Fibroblast of skin of left biceps (primary cell): Measurements from ENCODE around the gene DNAH7.
"Not testable (repeated sequence)": the region's sequence is repeated elsewhere in the genome, so short reads cannot be mapped to it uniquely, and the experiment has no call there.

Experiments
- DNase-seq, 2 experiments: peaks; one replicate each; pipeline ENCODE4 v3.0.0-alpha.2; 2013; ENCODE audit warnings: low read depth in 2 of 2

Gene DNAH7

DNA sequence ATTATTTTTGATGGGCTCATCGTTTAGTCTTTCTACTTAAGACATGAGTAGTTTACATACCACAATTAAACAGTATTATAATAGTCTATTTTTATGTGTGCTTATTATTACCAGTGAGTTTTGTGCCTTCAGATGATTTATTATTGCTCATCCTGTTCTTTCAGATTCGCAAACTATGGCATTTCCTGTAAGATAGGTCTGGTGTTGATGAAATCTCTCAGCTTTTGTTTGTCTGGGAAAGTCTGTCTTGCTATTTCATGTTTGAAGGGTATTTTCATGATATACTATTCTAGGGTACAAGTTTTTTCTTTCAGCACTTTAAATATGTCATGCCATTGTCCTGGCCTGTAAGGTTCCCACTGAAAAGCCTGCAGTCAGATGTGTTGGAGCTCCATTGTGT, 101.3 kb downstream of the DNAH7 start:
- no peak for DNase-seq

DNA sequence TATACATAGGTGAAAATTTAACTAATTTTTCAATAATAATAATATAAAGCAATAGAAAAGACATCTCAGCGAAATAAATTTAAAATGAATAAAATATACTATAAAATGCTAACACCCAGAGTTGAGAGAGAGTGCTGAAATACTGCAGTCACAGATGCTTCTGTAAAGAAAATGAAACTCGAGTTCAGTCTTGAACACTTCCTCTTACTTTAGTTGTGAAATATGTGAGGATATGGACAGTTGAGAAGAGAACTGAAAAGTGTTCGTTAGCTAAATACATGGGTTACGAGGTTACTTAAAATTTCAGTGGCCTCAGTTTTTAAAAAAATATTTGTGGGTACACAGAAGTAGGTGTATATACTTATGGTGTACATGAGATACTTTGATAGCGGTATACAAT, 106.8 kb downstream of the DNAH7 start:
- DNase-seq: no peak

DNA sequence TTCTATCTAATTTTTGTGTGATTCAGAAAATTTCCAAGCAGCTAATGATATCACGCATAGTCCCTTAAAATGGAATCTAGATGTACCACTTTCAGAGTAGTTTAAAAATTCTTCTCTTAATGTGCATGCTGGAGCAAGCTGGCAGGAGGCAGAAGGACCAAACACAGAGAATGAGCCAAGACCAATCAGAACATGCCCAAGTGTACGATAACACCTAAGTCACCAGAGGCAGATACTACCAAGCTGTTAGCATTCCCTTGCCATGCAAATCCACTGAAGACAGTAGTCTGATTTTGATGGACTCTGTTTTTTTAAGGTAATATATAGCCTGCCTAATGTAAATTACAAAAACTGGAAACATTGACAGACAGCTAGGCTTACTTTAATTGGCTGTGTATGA, 109.3 kb downstream of the DNAH7 start:
- DNase-seq: no peak

DNA sequence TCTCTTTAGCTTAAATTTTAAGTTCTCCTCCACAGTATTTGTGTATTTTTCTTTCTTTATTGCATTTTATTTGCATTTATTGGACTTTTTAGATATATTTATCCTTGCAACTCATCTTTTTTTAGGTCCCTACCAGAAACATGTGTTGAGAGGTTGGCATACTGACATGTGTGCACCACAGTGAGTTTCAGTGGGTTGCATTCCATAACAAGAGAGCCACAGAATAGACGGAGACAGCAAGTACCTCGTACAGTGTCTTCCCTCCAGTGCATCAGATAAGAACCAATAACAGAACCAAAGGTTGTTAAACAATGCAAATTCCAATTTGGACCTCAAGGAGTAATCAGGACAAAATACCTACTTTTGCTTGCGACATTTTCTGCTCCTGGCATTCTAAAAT, 111.9 kb downstream of the DNAH7 start:
- no peak for DNase-seq

DNA sequence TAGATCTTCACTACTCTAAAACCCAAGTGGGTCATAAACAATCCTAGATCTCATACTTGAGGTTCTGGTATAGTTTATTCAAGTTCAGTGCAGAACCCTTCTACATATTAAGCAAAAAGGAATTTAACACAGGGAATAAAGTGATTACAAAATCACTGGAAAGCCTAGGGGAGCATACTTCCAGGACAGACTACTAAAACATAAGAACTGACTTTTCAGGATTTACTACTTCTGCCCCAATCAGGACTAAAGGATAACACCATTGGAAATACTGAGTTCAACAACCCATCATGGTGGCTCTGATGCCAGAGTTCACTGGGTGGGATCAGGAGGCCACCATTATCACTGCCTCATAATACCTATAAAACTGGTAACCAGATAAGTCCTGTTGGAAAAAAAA, 123.6 kb downstream of the DNAH7 start:
- DNase-seq: no peak

DNA sequence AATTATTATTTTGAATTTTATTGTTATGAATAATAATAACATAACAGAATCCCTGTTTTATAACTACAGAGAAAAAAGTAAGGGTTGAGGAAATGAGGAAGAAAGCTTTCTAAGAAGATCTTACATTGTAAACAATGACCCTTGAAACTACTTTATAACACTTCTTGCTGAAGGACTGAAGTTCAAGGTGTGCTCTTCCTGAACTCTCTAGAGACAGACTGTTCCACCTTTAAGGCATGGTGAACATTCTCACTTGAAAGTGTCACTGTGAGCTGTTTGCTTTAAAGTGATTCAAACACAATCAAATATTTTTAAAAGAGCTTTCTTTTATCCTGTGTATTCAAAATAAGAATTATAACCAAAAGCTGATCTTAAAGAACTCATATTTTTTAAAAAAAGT, 131.5 kb downstream of the DNAH7 start:
- no peak for DNase-seq

DNA sequence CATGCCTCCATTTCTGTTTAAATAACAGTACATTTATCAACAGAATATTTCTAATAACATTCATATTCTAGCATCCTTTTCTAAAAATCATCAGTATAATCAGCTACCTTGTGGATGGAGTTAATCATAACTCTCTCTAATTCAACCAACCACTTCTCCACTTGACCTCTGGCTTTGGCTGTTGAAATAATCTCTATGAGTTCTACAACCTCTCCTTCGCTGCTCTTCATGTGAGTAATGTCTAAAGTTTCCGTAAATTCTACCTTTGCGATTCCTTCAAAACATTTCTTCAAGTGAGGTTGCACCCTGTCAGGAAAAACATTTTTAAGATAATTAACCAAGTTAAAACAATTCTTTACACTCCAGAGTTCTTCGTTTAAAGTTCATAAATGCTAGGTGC, 134.2 kb downstream of the DNAH7 start:
- DNase-seq: no peak

DNA sequence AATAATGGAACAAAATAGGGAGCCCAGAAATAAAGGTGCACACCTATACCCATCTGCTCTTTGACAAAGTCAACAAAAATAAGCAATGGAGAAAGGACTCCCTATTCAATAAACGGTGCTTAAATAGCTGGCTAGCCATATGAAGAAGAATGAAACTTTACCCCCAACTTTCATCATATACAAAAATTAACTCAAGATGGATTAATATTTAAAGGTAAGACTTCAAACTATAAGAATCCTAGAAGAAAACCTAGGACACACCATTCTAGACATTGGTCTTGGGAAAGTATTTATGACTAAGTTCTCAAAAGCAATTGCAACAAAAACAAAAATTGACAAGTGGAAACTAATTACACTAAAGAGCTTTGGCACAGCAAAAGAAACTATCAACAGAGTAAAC, 139.1 kb downstream of the DNAH7 start:
- DNase-seq: no peak

DNA sequence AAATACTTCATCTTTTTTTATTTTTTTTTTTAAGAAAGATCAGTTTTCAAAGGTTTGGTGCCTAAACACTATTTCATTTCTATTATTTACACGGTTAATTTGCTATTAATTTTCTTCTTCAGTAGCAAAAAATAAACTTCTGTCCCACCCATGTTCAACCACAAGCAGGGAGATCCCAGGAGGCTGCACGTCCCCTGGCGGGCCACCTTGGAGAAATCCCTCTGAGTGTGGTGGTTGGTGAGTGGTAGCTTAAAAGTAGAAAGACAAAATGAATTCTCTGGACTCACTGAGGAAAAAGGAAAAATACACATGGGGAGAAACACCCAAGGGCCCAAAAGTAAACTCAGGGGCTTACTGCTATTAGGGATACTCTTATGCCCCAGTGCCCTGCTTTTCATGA, 143.5 kb downstream of the DNAH7 start:
- DNase-seq: no peak

DNA sequence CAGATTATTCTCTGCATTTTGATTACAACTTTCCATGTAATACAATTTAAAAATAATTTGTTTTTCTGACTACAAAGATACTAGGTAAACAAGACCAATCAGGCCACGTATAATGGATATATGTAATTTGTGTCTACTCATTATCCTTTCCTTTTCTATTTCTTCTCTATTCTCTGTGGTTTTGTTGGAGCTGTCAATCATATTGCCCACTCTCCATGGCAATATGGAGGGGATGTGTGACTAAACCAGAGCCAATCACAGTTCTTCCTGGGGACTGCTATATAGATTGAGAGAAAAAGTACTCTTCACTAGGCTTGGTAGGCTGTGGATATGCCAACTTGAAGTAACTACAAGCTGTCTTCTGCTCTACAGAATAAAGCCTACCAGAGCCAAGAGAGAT, 144.7 kb downstream of the DNAH7 start:
- DNase-seq: no peak

DNA sequence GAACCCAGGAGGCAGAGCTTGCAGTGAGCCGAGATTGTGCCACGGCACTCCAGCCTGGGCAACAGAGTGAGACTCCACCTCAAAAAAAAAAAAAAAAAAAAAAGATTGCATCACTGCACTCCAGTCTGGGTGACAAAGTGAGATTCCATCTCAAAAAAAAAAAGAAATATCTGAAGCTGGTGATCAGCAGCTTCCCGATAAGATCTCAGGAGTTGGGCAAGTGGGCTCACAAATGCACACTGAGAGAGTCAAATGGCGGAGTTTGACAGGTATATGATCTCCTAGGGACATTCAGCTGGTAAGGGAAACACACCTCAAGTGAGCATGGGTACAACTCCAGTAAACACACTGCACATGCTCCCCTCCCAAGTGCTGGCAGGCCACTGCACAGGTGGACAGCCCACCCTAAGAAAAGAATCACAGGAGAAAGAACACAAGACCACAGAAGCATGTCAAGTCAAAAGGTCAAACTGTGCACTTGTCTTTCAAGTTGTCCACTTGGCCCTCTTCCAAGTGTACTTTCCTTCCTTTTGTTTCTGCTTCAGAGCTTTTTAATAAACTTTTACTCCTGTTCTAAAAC, 151.5 kb downstream of the DNAH7 start:
- DNase-seq: not testable (repeated sequence)

DNA sequence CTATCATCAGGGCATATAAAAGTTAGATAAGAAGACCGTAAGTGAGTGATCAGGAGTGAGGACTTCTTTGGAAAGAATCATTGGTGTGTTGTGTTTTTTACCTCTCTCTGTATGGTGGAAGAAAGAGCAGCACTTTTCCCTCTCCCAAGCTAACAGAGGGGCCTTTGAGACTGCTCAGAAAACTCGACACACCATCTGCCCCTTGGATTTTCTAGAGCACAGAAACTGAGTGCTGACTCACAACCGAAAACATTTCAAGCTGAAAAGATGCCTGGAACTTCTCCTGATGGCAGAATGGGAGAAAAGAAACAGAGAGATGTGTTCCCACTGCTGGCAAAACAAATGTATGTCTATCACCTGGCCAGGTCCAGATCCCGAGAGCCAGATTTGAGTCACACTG, 156.6 kb downstream of the DNAH7 start:
- DNase-seq: no peak

DNA sequence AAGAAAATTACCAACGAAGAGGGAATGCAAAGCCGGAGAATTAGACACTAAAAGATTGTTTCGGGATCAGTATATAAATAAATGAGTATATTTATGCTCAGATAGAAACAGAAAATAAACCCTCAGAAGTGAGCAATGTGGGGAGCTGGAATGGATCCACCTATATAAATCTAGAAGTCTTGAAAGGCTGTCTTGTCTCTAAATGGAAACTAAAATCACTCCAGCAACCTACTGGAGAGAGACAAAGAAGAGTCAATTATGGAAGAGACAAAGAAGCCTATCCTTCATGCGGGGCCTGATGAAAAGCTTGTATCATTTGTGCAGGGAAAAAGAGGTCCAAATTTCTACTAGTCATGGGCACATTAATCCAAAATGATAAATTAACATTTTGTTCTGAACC, 158.1 kb downstream of the DNAH7 start:
- no peak for DNase-seq

DNA sequence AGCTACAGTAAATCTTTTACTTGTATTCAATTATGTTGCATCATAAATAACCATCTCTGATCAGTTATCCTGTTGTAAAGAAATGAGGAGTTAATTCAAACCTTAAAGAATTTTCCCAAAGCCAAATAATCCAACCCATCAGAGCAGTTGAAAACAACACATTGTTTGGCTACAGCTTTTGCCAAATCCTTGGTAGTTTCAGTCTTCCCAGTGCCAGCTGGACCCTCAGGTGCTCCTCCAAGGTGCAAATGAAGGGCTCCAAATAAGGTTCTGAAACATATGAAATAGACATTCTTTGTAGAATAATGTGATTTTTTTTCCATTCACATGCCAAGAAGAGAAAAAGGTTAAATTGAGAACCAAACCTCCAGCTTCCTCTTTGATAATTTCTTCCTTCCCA, 158.7 kb downstream of the DNAH7 start:
- DNase-seq: no peak

DNA sequence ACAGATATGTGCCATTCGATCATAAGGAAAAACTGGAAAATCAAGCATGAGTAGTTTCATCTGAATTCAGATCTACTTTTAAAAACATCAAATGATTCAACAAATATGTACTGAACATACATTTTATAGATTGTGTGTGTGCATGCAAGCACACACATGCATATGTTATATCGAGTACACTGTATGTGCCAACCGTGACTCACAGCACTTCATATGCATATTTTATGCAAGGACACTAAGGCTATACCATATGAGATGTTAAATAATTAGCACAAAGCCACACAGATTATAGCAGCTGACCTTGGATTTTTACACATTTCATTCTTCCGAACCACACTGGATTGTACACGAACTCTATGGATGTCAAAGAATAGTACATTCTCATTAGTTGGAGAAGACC, 161.2 kb downstream of the DNAH7 start:
- no peak for DNase-seq

DNA sequence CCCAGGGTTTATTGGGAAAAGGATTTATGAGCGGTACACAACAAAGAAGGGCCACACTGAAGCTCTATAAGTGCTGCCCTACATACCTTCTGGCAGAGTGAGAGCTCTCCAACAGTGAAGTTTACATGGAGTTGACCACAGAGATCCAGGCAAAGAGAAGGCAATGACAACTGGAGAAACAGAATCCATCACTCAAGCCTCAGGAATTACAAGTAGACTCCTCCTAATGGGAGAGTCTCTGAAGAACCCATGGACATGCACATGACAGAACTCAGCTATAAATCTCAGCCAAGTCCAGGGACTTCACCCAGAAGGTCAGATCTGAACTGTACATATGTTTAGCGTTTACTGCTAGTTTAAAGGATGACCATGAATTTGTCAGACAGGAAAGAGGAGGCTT, 164.7 kb downstream of the DNAH7 start:
- DNase-seq: no peak

DNA sequence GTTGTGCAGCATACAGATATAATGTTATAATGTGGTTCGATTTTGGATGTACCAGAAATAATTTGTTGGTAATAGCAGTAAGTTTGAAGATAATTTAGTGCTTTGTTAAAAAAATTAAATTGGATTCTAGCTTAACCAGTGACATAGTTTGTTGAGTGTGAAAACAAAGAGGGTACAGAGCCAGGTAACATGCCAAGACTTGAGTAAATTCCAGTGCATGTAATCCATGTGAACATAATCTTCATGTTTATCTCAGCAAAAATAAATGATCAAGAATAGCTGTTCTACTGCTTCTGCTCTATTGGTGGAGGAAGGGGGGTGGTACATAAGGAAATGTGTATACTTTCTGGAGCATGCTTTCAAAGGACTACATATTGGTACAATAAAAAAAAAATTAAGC, 165.8 kb downstream of the DNAH7 start:
- no peak for DNase-seq

DNA sequence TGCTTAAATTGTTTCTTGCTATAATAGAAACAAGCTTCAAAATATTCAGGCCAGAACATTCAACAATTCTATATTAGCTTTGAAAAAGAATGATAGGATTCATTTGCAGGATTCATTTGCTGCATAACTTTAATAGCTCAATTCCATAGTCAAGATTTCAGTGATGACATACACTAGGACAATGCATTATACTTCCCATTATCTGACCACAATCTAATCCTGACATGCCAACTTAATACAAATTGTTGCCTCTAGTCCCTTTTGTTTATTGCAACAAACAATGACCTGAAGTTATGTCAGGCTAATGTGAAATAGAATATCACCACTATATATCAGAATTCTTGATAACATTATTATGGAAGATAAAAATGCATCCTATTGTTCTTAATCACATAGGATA, 169.4 kb downstream of the DNAH7 start:
- DNase-seq: no peak

DNA sequence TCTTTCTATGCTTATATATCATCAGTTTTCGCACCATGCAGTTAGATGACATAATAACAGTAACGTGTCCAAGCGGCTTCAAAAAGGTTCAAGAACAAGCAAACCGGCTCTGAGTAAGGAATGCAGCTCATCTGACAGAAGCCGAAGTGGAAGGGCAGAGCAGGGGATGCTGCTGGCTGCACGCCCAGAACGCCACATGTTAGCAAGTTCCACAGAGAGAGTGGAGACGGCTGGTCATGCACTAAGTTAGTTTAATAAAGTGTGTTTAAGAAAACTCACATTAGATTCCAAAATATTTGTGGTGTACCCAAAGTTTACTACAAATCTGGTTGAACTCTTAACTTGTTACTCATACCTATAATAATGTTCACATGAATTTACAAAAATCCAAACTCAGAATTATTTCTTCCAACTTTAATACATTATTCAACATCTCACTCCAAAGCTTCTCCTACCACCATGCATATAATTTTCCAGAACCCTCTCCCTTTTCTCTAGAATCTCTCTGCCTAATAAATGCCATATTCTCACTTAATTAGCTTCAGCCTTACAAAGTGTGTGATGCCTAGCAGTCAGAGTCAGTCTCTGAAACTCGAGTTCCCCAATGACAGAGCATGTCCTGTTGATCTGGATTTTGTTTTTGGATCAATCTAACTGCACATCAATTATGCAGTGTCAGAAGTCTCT, 170.0 kb downstream of the DNAH7 start:
- DNase-seq: peak; percentile 99

DNA sequence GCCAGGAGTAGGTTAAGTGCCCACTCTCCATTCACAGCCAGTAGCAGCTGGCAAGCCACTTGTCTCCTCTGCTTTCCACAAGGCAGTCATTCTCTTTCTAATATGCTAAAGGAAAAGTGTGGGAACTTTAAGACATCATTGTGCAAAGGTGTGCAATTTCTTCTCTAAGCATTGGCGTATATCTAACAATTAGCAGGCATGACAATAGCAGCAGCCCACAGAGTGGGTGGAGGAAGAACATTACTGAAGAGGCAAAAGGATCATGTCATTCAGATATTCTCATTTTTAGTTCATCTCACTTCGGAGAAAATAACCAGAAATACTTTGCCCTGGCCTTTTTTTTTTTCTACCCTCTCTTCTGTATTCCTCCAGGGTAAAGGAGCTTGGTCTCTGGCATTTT, 177.6 kb downstream of the DNAH7 start:
- no peak for DNase-seq

DNA sequence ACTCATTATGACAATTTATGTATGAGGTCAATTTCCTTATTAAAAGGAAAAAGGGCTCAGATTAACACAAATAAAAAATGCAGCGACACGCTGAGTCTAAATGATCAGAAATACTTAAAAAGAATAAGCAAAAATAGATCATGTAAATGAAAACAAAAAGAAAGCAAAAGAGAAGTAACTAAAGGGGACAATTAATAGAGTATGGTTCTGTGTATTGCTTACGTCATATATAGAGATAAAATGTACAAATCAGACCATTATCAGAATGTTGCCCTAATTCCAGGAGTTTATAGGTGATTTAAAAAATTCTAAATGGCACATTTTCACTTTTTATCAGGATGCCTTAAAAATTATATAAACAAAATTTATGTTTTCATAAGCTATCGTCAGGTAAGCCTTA, 189.5 kb downstream of the DNAH7 start:
- DNase-seq: no peak

DNA sequence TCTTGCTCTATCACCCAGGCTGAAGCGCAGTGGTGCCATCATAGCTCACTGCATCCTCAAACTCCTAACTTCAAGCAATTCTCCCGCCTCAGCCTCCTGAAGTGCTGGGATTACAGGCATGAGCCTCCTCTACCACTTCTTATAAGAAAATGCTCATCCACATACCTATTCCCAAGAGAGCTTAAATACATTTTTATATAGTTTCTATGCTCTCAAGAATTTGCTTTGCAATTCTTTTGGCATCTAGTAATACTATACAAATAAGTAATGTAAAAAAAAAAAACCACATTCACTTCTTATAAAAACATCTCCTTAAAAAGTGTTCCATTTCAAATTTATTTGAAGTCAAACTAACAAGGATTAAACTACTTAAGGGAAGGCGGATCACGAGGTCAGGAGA, 197.3 kb downstream of the DNAH7 start:
- peak; percentile 54 to 70 for DNase-seq

DNA sequence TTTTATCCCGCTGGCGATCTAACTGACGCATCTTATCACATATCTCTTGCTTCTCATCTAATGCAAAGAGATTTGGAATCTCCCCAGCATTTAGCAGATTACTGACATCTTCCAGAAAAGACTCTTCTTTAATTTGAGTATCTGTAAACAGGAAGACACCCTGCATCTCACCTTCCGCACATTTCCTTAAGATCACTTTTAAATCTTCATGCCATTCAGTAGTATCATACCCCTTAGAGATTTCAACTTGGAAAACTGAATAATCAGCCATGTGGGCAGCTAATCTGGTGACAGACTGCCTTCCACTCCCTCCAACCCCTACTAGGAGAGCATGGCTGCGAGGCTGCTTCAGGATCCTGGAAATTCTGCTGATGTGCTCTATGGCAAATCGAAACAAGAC, 204.3 kb downstream of the DNAH7 start:
- DNase-seq: no peak

DNA sequence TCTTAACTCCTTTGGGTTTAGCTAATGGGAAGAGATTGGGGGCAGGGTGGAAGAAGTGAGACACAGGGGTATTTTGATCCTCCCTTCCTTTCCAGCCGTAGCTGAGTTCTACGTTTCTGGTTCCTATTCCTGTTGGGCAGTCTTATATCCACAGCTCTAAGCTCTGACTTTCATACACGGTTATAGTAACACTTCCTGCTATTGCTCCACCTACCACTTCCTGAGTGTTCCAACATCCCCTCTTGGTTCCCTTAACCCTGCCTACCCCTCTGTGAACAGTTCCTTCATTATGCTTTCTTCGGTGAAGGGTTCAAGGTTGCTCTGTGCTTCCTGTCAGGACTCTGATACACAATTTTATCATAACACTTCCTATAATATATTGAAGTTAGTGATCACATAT, 205.1 kb downstream of the DNAH7 start:
- no peak for DNase-seq
